H1 (cell line): ENCODE measurements around the gene CACNA1F. TPM values are rescaled to one million over a fixed set of nuclear protein-coding genes. Genes with fewer than 3 reads are reported as not detected.

ENCODE experiments used
- CTCF ChIA-PET: fragments of 300-600 bp; sonication (Branson Sonifier 250); formaldehyde crosslinking; loops from one replicate; lab custom pipeline; 2021; ENCODE audit not compliant: partially characterized antibody; lab: Charles Lee
- POLR2A ChIA-PET: fragments of 300-600 bp; sonication (Branson Sonifier 250); formaldehyde crosslinking; loops from one replicate; lab custom pipeline; 2021; ENCODE audit warnings: inconsistent platforms; ENCODE audit not compliant: partially characterized antibody; lab: Charles Lee
- DNase-seq, 2 experiments: peaks; one replicate each; pipeline versions ENCODE4 v3.0.0 to v3.0.0-alpha.2; 2010 to 2022; ENCODE audit warnings: low spot score in 2 of 2, low read depth in 1 of 2, mixed read lengths in 1 of 2
- FAIRE-seq: peaks from 2 replicates; lab custom pipeline; 2011; peaks lifted over from hg19 to GRCh38; lab: Jason Lieb, UNC
- H2AFZ ChIP-seq: 2 replicates; pipeline ENCODE4 v1.8.1; 2012; ENCODE audit warnings: low read length, inconsistent platforms
- H2AK5ac ChIP-seq: 2 replicates; pipeline ENCODE4 v1.6.1; 2013; ENCODE audit warnings: low read depth, low read length
- H2BK120ac ChIP-seq: replicated peaks from 2 replicates; pipeline ENCODE3; 2013; ENCODE audit warnings: low read depth, low read length, inconsistent platforms
- H2BK12ac ChIP-seq: 2 replicates; pipeline ENCODE4 v1.6.1; 2013; ENCODE audit warnings: low read depth, low read length
- H2BK15ac ChIP-seq: 2 replicates; pipeline ENCODE4 v1.6.1; 2013; ENCODE audit warnings: low read length
- H2BK20ac ChIP-seq: 2 replicates; pipeline ENCODE4 v1.6.1; 2013; ENCODE audit warnings: low read length
- H2BK5ac ChIP-seq: 2 replicates; pipeline ENCODE4 v1.6.1; 2013; ENCODE audit warnings: low read depth, low read length
- H3K14ac ChIP-seq: 2 replicates; pipeline ENCODE4 v1.6.1; 2013; ENCODE audit warnings: inconsistent platforms; ENCODE audit not compliant: insufficient read length
- H3K18ac ChIP-seq: 2 replicates; pipeline ENCODE4 v1.6.1; 2013; ENCODE audit warnings: low read length; ENCODE audit errors: extremely low read depth
- H3K23ac ChIP-seq: 2 replicates; pipeline ENCODE4 v1.6.1; 2013; ENCODE audit warnings: inconsistent platforms; ENCODE audit not compliant: insufficient read length
- H3K23me2 ChIP-seq: 2 replicates; pipeline ENCODE4 v1.6.1; 2013; ENCODE audit warnings: low read depth, low read length
- H3K27ac ChIP-seq: 2 replicates; pipeline ENCODE4 v1.6.1; 2011; ENCODE audit warnings: low read depth, low read length, inconsistent platforms
- H3K27me3 ChIP-seq, 4 experiments: replicated peaks in 1 of 4; 1 replicate in 1 of 4; 2 replicates in 3 of 4; pipeline versions ENCODE4 v1.6.1 to v1.8.1; 2011 to 2013; ENCODE audit warnings: low read length in 3 of 4, mild to moderate bottlenecking in 3 of 4, inconsistent platforms in 2 of 4, mixed read lengths in 2 of 4, moderate library complexity in 1 of 4; ENCODE audit not compliant: control insufficient read depth in 3 of 4, insufficient read depth in 3 of 4; ENCODE audit errors: extremely low read depth in 1 of 4
- H3K36me3 ChIP-seq, 4 experiments: 2 replicates each; pipeline versions ENCODE4 v1.6.1 to v1.8.1; 2011 to 2013; ENCODE audit warnings: mild to moderate bottlenecking in 4 of 4, low read length in 3 of 4, moderate library complexity in 2 of 4, control low read depth in 1 of 4, inconsistent platforms in 1 of 4; ENCODE audit not compliant: insufficient read depth in 4 of 4, control insufficient read depth in 2 of 4
- H3K4ac ChIP-seq: replicated peaks from 2 replicates; pipeline ENCODE3; 2013; ENCODE audit warnings: low read length, low read depth, mixed read lengths, inconsistent platforms; ENCODE audit not compliant: insufficient read length
- H3K4me1 ChIP-seq, 4 experiments: replicated peaks in 1 of 4; 1 replicate in 1 of 4; 2 replicates in 3 of 4; pipeline versions ENCODE4 v1.6.1 to v1.8.1; 2011 to 2013; ENCODE audit warnings: low read length in 3 of 4, inconsistent platforms in 2 of 4, mixed read lengths in 1 of 4; ENCODE audit not compliant: insufficient read depth in 4 of 4, control insufficient read depth in 3 of 4
- H3K4me2 ChIP-seq, 2 experiments: 2 replicates each; pipeline versions ENCODE4 v1.6.1 to v1.8.1; 2011 to 2013; ENCODE audit warnings: low read depth in 2 of 2, low read length in 2 of 2, control low read depth in 1 of 2, inconsistent platforms in 1 of 2, mild to moderate bottlenecking in 1 of 2; ENCODE audit not compliant: insufficient read depth in 1 of 2
- H3K4me3 ChIP-seq, 4 experiments: fragments of 200-600, 300-600 bp in 1 of 4; sonication (generic), shearing (Covaris generic), sonication (Bioruptor Twin) in 1 of 4; 2 replicates each; pipeline versions ENCODE4 v1.5.1 to v1.8.1; 2011 to 2016; ENCODE audit warnings: low read length in 4 of 4, low read depth in 3 of 4, control low read depth in 2 of 4, inconsistent platforms in 2 of 4, mild to moderate bottlenecking in 2 of 4, mixed read lengths in 1 of 4, moderate library complexity in 1 of 4; ENCODE audit not compliant: insufficient read depth in 2 of 4; ENCODE audit errors: extremely low read depth in 1 of 4
- H3K56ac ChIP-seq: replicated peaks from 2 replicates; pipeline ENCODE3; 2013; ENCODE audit warnings: low read depth, mild to moderate bottlenecking, mixed read lengths, low read length, inconsistent platforms; ENCODE audit not compliant: insufficient read length
- H3K79me1 ChIP-seq: 2 replicates; pipeline ENCODE4 v1.6.1; 2013; ENCODE audit warnings: low read depth, low read length, control low read depth
- H3K79me2 ChIP-seq, 2 experiments: 2 replicates each; pipeline versions ENCODE4 v1.6.1 to v1.8.1; 2012 to 2013; ENCODE audit warnings: low read length in 2 of 2, mild to moderate bottlenecking in 2 of 2, inconsistent platforms in 1 of 2; ENCODE audit not compliant: insufficient read depth in 2 of 2, control insufficient read depth in 1 of 2
- H3K9ac ChIP-seq, 4 experiments: replicated peaks in 1 of 4; 1 replicate in 1 of 4; 2 replicates in 3 of 4; pipeline versions ENCODE4 v1.6.1 to v1.8.1; 2011 to 2013; ENCODE audit warnings: low read depth in 3 of 4, low read length in 3 of 4, control low read depth in 2 of 4, mild to moderate bottlenecking in 2 of 4, moderate library complexity in 2 of 4, inconsistent platforms in 1 of 4; ENCODE audit errors: extremely low read depth in 1 of 4
- H3K9me3 ChIP-seq, 2 experiments: 2 replicates each; pipeline versions ENCODE4 v1.6.1 to v1.8.1; 2012 to 2013; ENCODE audit warnings: mild to moderate bottlenecking in 2 of 2, moderate library complexity in 2 of 2, control low read depth in 1 of 2, inconsistent platforms in 1 of 2, low read depth in 1 of 2, low read length in 1 of 2, mixed read lengths in 1 of 2; ENCODE audit not compliant: insufficient read depth in 2 of 2
- H4K20me1 ChIP-seq, 2 experiments: replicated peaks in 1 of 2; 2 replicates each; pipeline versions ENCODE3 to v1.8.1; 2011 to 2013; ENCODE audit warnings: inconsistent platforms in 2 of 2, low read length in 2 of 2, mild to moderate bottlenecking in 1 of 2; ENCODE audit not compliant: insufficient read depth in 2 of 2, control insufficient read depth in 1 of 2
- H4K5ac ChIP-seq: 2 replicates; pipeline ENCODE4 v1.6.1; 2013; ENCODE audit warnings: low read length, low read depth, mixed read lengths, inconsistent platforms; ENCODE audit not compliant: insufficient read length
- H4K8ac ChIP-seq: 2 replicates; pipeline ENCODE4 v1.8.0; 2013; ENCODE audit warnings: mild to moderate bottlenecking, moderate library complexity, low read length, inconsistent platforms; ENCODE audit not compliant: insufficient read depth; ENCODE audit errors: extremely low read depth
- H4K91ac ChIP-seq: replicated peaks from 2 replicates; pipeline ENCODE3; 2013; ENCODE audit warnings: low read length, mixed read lengths, inconsistent platforms; ENCODE audit not compliant: insufficient read length
- KDM1A ChIP-seq: fragments of 200-600, 300-600 bp; sonication (generic); IDR thresholded peaks from 2 replicates; pipeline ENCODE4 v1.7.1; 2016; ENCODE audit warnings: mild to moderate bottlenecking, low read length, borderline replicate concordance
- RBBP5 ChIP-seq: IDR thresholded peaks from 2 replicates; pipeline ENCODE4 v1.7.1; 2012; ENCODE audit warnings: low read depth, mild to moderate bottlenecking, inconsistent platforms, low read length, moderate library complexity, borderline replicate concordance
- WGBS, 2 experiments: shearing (Covaris generic) in 1 of 2; methylation state at CpG; one replicate each; pipeline versions ENCODE4 v1.1.6 to v1.1.7; 2013 to 2015; ENCODE audit warnings: low lambda C conversion rate in 2 of 2, mixed read lengths in 2 of 2, inconsistent platforms in 1 of 2, low coverage in 1 of 2, missing lambda C conversion rate in 1 of 2; ENCODE audit not compliant: insufficient replicate concordance in 2 of 2, insufficient coverage in 1 of 2, insufficient read length in 1 of 2; ENCODE audit errors: extremely low coverage in 1 of 2, missing lambda C conversion rate in 1 of 2; 5-methylcytosine and 5-hydroxymethylcytosine counted together
- polyA plus RNA-seq, 7 experiments: library from polyadenylated mRNA; depleted of rRNA in 3 of 7; stranded (reverse) in 5 of 7; unstranded in 2 of 7; fragments of >200 nt in 5 of 7; fragments of 200-250 nt in 2 of 7; gene quantifications; 1 replicate in 5 of 7; 2 replicates in 1 of 7; 4 replicates in 1 of 7; pipeline versions ENCODE4 v1.2.1 to v1.2.3, GENCODE V29; 2011 to 2013; ENCODE audit warnings: missing spikeins in 2 of 7, mixed read lengths in 2 of 7
- total RNA-seq: library from RNA; stranded (reverse); fragmentation: NEBNext Ultra II Directional; extraction: Animal tissue kit (Norgen Biotek cat#: 25700); gene quantifications from 2 replicates; pipeline ENCODE4 v1.2.1, GENCODE V29; 2021

The CACNA1F gene
- total and polyA plus RNA-seq, 2 of the 8 experiments (the other 6 are each of a cell fraction or from before 2014, with no cell fraction given), result 0.59 to 0.84 TPM

- Histone ChIP-seq H2BK120ac (no peak overlapping the region), H3K18ac (no peak overlapping the region), H2BK15ac (no peak overlapping the region), H2BK5ac (no peak overlapping the region), H2BK12ac (no peak overlapping the region), H3K23me2 (no peaks in the 10 kb centered on the region), H3K79me1 (no peaks in the 10 kb centered on the region), H3K36me3 (no peaks in the 10 kb centered on the region), H3K4ac (no peak overlapping the region), H3K9ac (no peak overlapping the region), H3K79me2 (no peaks in the 10 kb centered on the region), H3K9me3 (no peaks in the 10 kb centered on the region), H2BK20ac (no peak overlapping the region), H4K5ac (no peak overlapping the region), H3K14ac (no peak overlapping the region), H4K20me1 (no peaks in the 10 kb centered on the region), H3K4me1 (no peaks in the 10 kb centered on the region; a peak in 1 of 7 replicates), H3K4me2 (no peak overlapping the region), H3K27me3 (no peaks in the 10 kb centered on the region), H4K8ac (no peak overlapping the region), H3K56ac (no peak overlapping the region), H4K91ac (no peak overlapping the region), H2AFZ (no peak overlapping the region), H3K23ac (no peak overlapping the region), H3K27ac (no peak overlapping the region), H2AK5ac (no peak overlapping the region), H3K4me3 (no peak overlapping the region)
- CTCF ChIA-PET, result interaction anchor here (2.2 kb wide), 1 partner anchor 66 kb away, joined by 6 read pairs; no protein-coding TSS in a partner anchor
- FAIRE-seq, result no peak
- DNase-seq, result no peak
- POLR2A ChIA-PET, result interaction anchor here (0.7 to 2.1 kb wide), 5 partner anchors 10 to 73 kb away, joined by 3 to 7 read pairs (median 3); no protein-coding TSS in a partner anchor
- WGBS, 2 experiments, result 83% methylated on average over 9 of the region's 20 CpGs; no CpG with 5 or more reads in 1 of the 2 experiments
- TF ChIP-seq RBBP5 (no peak), KDM1A (no peak)
Measured at GRCh38 chrX:49257846-49258748, 25.0 kb upstream of the CACNA1F start.
